PC-9 (cell line): ENCODE measurements around the gene TECTB.
"Not testable (repeated sequence)": the region's sequence is repeated elsewhere in the genome, so short reads cannot be mapped to it uniquely, and the experiment has no call there.

Source experiments
- CTCF ChIP-seq: fragments of 200-600 bp; sonication (generic); conservative IDR thresholded peaks from 2 replicates; pipeline ENCODE4 v1.6.1; 2017; ENCODE audit warnings: mixed run types, antibody characterized with exemption, mild to moderate bottlenecking, moderate library complexity
- EZH2 ChIP-seq: fragments of 200-600 bp; sonication (generic); IDR thresholded peaks from 2 replicates; pipeline ENCODE4 v1.8.0; 2017; ENCODE audit warnings: antibody characterized with exemption, low read depth

- not testable (repeated sequence) for TF ChIP-seq CTCF, EZH2
These were observed 32.0 kb upstream of the TECTB start for GRCh38 chr10:112251238-112251637.
